ENCODE data around the gene IFIT2.
"Not testable (repeated sequence)": the region's sequence is repeated elsewhere in the genome, so short reads cannot be mapped to it uniquely, and the experiment has no call there.

IFIT2 gene

DNA sequence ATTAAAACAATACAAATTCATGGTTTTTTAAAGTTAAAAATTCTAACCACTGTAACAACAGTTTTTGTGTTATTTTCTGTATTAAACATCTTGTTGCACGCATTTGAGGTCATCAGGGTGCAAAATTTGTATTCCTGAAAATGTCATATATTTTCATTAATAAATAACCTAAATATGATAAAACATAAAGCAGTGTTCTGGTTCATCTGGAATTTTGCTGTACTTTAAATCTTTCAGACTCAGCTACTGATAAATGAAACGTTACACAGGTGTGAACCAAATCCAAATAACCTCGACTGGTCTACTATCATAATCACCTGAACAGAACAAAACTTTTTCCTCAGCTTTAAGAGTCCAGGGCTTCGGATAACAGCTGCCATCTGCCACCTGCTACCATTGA, 6.9 kb downstream of the IFIT2 start:
- no peak for DNase-seq

DNA sequence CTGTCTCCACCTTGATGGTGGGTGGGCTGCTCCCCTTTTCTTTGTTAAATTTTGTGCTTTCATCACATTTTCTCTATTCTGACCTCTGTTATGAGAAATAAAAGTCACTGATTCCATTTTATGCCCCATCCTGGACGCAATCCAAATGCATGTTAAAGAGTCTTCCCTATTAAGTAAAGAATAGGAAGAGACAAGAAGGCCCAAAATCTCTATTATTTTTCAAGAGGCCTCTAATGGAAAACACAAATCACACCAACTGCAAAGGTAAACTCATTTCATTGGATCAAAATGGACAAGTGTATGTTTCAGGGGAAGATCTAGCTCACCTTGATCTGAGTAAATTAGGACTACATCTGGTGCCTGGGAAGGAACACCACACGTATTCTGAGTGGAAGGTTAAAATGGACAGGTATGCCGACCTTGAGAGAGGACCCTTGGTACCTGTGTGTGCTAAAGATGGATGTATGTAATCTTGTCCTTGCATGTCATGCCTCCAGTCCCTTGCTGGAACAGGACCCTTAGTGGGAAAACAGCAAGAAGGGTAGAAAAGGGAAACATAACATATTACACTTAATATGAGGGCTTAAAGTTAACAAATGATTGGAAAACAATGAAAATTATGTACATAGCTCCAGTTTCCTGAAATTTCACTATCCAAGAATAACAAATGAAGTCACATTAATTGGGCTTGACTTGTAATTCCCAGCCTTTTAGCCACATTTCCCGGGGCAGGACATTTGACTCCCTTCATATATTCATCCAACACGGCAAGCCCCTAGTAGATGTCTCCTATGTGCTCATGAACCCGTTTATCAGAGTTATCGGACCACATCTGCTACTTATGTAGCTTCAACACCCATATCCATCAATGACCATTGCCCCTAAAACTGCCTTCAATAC, 7.6 kb downstream of the IFIT2 start:
- no peak for DNase-seq

DNA sequence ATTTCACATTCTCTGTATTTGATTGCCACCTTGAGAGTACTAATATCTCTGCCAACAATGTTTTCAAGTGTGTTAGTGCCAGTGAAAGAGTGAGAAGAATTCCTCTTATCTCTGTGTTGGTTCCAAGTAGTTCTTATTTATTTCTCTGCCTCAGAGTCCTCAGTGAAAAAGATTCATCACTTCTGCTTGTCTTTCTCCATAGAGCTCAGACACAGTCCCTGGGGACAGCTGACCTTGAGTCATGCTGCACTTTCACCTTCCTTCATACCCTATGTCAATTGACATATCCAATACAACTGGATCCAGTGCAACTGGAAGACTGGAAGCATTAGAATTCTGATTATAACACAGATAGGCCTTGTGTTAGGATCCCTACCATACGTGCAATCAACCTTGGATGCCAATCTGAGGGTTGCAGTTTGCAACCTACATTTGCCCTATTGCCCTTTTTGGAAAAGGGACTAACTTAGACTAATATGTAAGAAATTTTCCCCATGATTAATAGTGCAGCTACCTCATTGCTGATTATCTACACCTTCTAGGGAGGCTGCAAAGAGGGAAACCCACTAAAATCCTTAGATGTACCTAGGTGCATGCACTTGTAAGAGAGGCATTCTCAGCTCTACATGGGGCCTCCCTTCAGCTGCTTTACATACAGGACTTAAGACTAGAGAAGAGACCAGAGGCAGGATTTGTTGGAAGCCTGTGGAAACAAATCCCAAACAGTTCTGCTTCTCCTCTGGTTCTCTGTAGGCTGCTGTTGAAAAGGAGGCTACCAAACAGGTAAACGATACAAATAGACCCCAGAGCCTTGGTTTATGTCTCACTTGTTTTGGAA, 8.4 kb downstream of the IFIT2 start:
- no peak for DNase-seq

DNA sequence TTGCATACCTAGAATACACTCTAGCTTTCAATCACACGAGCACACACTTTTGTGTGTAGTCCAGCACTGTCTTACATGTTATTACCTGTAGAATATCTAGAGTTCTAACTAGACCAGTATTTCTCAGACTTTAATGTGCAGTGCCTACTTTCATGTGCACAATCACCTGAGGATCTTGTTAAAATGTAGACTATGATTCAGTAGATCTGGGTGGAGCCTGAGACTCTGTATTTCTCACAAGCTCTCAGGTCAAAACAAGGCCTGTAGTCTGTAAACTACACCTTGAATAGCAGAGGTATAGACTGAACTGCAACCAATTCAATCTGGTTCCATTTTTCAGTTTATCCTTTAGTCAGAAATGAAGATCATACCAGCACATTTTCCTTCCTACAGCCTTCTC, 11.1 kb downstream of the IFIT2 start:
- no peak for DNase-seq

DNA sequence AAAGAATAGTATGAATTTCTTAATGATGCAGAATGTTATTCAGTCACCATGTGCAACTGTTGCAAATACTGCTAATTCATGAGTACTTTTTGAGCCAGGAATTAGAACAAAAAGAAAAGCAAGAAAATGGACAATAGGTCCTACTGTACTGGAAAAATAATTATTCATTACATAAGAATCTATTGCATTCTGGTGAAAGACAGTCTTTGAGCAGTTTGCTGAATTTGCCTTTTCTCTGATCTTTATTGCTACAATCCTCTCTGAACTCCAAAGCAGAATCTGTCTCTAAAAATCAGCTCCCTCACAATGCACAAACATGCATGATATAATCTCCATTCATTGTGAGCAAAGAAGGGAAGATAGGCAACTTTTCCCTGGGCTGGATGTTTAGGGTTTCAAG, 12.8 kb downstream of the IFIT2 start:
- no peak for DNase-seq

DNA sequence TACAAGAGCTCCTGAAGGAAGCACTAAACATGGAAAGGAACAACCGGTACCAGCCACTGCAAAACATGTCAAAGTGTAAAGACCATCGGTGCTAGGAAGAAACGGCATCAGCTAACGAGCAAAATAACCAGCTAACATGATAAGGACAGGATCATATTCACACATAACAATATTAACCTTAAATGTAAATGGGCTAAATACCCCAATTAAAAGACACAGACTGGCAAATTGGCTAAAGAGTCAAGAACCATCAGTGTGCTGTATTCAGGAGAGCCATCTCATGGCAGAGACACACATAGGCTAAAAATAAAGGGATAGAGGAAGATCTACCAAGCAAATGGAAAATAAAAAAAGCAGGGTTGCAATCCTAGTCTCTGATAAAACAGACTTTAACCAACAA, 16.2 kb downstream of the IFIT2 start:
- DNase-seq, result not testable (repeated sequence)

DNA sequence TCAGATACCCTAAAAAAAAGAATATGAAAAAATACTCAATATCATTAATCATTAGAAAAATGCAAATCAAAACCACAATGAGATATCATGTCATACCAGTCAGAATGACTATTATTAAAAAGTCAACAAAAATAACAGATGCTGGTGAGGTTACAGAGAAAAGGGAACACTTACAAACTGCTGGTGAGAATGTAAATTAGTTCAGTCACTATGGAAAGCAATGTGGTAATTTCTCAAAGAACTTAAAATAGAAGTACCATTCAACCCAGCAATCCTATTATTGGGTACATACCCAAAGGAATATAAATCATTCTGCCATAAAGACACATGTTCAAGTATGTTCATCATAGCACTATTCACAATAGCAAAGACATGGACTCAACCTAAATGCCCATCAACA, 23.2 kb downstream of the IFIT2 start:
- DNase-seq, result not testable (repeated sequence)

DNA sequence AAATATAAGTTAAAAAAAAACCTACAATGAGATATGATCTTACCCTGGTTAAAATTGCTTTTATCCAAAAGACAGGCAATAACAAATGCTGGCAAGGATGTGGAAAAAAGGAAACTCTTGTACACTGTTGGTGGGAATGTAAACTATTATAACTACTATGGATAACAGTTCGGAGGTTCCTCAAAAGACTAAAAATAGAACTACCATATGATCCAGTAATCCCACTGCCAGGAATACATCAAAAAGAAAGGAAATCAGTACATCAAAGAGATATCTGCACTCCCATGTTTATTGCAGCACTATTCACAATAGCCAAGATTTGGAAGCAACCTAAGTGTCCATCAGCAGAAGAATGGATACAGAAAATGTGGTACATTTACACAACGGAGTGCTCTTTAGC, 24.0 kb downstream of the IFIT2 start:
- not testable (repeated sequence) for DNase-seq

DNA sequence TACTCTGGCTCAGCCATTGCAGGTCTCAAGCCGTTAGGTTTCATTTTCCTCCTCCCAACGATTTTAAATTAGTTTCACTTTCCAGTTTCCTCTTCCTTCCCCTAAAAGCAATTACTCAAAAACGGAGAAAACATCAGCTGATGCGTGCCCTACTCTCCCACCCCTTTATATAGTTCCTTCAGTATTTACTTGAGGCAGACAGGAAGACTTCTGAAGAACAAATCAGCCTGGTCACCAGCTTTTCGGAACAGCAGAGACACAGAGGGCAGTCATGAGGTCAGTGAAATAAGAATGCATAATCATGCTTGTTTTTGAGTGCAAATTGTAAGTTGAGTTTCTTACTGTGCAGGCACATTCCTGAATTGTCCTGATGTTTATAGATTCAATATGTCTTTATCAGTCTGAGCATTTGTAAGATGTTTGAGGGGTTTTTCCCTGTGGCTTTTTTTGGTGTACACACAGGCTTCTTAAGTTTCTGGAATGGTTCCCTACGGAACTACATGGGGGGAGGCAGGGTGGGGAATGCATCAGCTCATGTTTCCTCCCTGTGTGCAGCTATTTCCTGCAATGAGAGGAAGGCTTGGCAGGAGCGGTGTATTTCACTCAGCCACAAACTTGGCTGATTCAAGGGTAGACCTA, 26.1 kb downstream of the IFIT2 start, which contains the start of gene IFIT3:
Gene IFIT3 (plus strand): TSS at position 195 of the 639 bp plus-strand sequence. CDS start 77 bp downstream, at position 272.
- DNase-seq, result peak; percentile 17 to 55

DNA sequence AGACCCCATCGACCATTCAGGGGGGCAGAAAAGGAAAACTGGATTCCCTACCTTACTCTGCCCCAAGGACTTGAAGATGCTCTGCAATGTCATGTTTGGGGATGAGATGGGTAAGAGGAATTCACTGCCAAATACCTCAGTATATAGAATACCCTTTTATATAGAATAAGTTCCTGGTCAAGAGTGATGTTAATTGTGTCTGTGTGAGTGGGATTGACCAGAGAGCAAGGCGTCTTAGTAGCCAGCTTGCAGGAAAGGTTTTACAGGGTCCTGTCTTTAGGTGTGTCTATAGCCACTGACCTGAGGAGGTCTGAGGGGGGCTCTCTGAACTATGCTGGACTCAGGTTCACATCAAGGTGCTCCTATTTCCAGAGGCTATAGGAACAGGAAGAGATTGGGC, 27.3 kb downstream of the IFIT2 start:
- no peak for DNase-seq

DNA sequence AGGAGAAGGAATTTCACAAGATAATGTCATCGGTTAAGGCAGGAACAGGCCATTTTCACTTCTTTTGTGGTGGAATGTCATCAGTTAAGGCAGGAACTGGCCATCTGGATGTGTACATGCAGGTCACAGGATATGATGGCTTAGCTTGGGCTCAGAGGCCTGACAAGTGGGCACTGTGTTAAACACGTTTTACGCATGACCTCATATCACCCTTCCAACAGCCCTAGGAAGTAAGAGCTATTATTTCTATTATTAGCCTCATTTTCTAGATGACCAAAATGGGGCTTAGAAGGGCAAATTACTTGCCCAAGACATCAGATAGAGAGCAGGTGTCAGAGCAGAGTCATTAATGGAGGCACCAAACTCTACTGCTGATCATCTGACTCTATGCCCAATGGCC, 28.2 kb downstream of the IFIT2 start:
- DNase-seq, result not testable (repeated sequence)

DNA sequence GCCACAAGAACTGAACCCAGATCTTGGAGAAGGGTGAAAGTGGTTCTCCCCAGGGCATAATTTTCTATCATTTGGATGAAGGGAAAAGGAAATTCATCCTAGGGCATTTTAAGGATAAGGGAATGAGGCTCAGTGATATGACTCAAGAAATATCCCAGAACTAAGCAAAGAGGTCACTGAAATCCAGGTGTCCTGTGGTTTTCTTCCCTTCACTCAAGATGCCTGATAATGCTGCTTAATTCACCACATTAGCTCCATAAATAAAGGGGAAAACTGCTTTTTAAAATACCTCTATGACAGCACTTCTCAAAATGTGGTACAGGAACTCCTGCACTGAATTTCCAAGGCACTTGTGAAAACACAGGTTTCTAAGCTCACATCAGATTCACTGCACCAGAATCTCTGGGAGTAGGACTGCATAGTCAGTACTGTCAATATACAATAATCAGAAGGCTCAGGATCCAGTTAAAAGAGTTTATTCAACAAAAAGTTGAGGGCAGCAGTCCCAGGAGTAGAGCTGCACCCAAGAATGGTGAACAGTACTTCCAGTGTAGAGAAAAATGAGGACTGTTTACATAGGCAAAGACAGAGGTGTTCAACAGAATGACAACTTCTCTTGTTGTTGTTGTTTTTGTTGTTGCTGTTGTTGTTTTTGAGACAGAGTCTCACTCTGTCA, 28.8 kb downstream of the IFIT2 start:
- DNase-seq, result no peak

DNA sequence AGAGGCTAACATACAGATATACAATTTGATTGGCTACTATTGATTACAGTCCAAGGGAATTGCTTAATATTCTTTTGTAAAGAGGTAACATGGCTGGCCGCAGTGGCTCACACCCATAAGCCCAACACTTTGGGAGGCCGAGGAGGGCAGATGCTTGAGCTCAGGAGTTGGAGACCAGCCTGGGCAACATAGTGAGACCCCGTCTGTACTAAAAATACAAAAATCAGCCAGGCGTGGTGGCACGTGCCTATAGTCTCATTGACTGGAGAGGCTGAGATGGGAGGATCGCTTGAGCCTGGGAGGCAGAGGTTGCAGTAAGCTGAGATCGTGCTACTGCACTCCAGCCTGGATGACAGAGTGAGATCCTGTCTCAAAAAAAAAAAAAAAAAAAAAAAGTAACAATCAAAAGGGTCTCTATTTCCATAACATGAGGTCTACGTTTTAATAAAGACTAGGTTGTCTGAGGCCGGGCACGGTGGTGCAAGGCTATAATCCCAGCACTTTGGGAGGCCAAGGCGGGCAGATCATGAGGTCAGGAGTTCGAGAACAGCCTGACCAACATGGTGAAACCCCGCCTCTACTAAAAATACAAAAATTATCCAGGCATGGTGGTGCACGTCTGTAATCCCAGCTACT, 29.8 kb downstream of the IFIT2 start:
- DNase-seq, result not testable (repeated sequence)

DNA sequence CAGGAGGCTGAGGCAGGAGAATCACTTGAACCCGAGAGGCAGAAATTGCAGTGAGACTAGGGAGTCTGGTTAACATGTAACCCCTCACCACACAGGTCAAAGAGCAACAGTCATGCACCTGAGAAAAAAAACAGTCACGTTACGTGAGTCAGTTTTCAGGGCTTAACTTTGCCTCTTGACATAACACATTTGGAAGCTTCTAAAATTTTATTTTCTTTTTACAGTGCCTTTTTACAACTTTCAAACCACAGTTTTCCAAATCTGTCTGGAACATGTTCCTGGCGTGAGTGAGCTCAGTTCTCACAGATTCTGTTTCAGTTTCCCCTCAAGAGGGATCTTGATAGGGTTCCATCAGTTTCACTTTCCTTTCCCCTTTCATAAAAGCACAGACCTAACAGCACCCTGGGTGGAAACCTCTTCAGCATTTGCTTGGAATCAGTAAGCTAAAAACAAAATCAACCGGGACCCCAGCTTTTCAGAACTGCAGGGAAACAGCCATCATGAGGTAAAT, 30.3 kb downstream of the IFIT2 start:
- no peak for DNase-seq

DNA sequence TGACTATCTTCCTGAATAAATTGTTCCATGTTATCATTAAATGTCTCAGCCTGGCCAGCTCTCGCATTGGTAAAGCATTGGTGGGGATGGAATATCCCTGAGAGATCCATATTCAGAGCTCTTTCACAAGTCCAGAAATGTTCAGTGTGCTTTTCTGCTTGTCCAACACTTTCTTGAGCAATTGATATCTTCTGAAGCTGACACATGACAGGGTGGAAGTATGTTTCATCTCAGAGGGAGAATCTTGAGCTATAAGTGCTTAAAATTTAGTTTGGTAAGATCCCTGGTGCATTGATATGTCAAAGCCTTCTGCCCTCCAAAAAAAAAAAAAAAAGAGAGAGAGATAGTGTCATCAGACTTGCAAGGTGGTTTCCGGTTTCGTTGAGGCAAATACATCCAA, 33.4 kb downstream of the IFIT2 start:
- no peak for DNase-seq

DNA sequence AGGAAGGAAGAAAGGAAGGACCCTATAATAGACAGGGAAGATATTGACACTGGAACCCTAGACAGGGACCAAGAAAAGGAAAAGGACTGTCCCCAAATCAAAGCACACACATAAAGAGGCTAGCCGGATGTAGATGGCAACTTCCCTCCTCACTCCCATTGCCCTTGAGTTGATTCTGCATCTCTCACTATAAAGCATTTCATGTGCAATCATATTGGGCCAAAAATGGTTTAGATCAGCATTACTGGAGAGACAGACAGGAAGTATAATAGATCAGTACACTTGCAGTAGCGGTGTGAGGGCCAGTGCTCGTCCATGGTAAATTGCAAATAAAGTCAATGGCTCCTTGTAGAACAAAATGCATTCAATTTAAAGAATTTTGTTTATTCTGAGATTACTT, 34.4 kb downstream of the IFIT2 start:
- no peak for DNase-seq

DNA sequence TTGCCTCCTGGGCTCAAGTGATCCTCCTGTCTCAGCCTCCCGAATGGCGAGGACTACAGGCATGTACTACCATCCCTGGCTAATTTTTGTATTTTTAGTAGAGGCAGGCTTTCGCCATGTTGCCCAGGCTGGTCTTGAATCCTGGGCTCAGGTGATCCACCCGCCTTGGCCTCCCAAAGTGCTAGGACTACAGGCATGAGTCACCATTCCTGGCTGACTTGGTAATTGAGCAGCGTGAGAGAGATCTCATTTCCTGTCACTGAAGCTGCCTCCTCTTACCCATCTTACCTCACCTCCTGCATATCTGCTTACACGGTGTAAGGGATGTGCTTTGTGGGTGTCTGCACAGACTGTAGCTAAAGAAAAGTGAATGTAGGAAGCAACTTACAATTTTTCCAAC, 35.6 kb downstream of the IFIT2 start:
- no peak for DNase-seq

DNA sequence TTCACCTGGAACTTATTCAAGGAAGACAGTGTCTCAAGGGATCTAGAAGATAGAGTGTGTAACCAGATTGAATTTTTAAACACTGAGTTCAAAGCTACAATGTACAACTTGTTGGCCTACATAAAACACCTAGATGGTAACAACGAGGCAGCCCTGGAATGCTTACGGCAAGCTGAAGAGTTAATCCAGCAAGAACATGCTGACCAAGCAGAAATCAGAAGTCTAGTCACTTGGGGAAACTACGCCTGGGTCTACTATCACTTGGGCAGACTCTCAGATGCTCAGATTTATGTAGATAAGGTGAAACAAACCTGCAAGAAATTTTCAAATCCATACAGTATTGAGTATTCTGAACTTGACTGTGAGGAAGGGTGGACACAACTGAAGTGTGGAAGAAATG, 36.9 kb downstream of the IFIT2 start:
- DNase-seq, result no peak

DNA sequence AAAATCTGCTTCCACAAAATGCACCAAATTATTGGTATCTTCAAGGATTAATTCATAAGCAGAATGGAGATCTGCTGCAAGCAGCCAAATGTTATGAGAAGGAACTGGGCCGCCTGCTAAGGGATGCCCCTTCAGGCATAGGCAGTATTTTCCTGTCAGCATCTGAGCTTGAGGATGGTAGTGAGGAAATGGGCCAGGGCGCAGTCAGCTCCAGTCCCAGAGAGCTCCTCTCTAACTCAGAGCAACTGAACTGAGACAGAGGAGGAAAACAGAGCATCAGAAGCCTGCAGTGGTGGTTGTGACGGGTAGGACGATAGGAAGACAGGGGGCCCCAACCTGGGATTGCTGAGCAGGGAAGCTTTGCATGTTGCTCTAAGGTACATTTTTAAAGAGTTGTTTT, 38.0 kb downstream of the IFIT2 start:
- DNase-seq, result no peak

DNA sequence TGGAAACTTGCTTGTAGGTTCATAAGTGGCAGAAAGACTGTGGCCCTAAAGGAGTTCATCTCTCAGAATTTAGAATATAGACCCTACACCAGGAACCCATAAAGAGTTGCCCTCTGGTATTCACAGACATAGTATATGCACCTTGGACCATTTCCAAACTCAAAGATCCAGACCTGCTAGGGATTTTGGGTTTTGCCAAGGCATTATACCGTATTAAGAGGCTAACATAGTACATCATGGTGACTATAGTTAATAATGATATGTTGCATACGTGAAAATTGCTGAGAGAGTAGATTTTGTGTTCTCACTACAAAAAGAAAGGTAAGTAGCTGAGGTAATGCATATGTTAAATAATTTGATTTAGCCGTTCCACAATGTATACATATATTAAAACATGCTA, 39.8 kb downstream of the IFIT2 start:
- DNase-seq, result no peak

DNA sequence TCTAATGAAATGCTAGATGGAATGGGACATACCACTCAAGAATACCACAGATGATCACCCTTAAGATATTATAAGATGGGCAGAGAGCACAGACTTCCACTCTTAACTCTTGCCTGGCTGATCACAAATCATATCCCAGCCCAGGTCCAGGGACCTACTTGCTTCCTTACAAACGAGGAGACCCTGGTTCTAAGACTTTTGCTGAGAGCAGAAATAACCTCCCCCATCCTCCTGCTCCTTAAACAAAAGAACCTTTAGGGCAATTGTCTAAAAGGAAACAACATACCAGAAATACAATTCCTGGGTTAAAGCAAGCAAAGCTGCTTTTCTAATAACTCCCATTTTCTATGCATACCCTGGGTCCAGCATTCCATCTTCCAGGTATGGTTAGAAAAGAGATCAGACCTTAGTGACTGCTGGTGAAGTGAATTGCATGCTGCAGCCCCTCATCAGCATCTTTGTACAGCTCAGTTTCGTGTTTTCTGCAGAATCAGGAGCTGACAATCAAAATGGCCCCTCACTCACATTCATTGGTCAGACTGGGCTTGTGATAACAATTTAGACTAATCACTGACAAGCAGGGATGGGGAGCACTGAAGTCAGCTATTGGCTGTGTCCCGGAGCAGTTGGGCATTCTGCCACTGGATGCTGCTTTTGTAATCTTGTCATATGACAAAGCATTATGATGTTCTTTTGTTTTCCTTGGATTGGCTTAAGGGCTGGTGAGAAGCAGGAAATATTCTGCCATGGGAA, 40.5 kb downstream of the IFIT2 start:
- no peak for DNase-seq

Measured in NCI-H526 (cell line).